ENCODE results near the gene RPS27L. TPM values are rescaled to one million over a fixed set of nuclear protein-coding genes. Genes with fewer than 3 reads are reported as not detected.

The RPS27L gene
- total RNA-seq, 1 experiment from 2014 or later = 77.0 TPM

DNA sequence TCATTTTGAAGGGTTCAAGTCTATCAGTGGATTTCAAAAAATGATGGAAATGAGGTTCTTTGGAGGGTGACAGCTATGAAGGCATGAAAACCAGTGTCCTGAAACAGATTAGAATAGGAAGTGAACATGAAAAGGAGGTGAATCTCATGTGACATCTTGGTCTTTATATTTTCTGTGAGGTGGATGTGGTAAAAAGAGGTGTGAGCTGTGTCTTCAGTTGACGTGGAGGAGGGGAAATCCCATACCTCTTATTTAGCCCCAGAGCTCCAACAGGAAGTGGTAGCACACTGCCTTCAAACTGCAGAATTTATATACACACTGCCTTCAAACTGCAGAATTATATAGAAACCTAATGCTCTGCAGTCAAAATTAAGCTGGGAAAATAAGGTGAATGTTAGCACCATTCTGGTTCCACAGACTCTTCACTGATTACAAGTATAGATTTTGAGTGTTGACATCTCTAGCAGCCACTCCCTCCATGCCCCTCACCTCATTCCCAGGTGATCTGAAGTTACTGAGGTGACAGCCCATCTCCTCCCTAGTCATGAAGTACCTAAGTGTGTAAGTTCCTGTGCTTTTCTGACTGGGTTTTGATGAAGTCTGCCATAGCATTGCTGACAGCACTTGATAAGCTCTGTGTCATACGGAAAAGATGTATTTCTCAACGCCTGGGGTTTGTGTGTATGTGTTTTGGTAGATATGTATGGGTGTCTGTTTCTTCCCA, 34.8 kb upstream of the RPS27L start:
- H3K79me2 ChIP-seq (ENCODE audit: low read depth) = peaks cover 46% of the 10 kb centered on the region
- H3K4me2 ChIP-seq = no peak overlapping the region
- H4K20me1 ChIP-seq (ENCODE audit: insufficient read depth) = no peaks in the 10 kb centered on the region
- no peaks in the 10 kb centered on the region for H3K36me3 ChIP-seq (ENCODE audit: low read depth)
- H3K4me1 ChIP-seq (replicated peaks; ENCODE audit: insufficient read depth) = peaks cover 19% of the 10 kb centered on the region; the same call in 1 of the 2 replicates
- ChIA-PET CTCF (no interaction called here), POLR2A (ENCODE audit: unreplicated experiment) (interaction anchor here (0.6 kb wide), 2 partner anchors 196 to 545 kb away, joined by 3 to 7 read pairs; no protein-coding TSS in a partner anchor)
- no peaks in the 10 kb centered on the region for H3K27me3 ChIP-seq (ENCODE audit: insufficient read depth, low read depth)
- H3K9me3 ChIP-seq (ENCODE audit: insufficient read depth, low read depth) = no peaks in the 10 kb centered on the region
- no peak for DNase-seq
- no peaks in the 10 kb centered on the region for H3F3A ChIP-seq (ENCODE audit: insufficient read depth, low read depth)
- no peak overlapping the region for H3K4me3 ChIP-seq
- intact Hi-C loops (cut with micrococcal nuclease; ENCODE audit: unreplicated experiment) = loop anchor here (2.0 kb wide), 1 partner anchor 35 kb away; the partner anchor contains the start of gene RPS27L
- H2AFZ ChIP-seq = no peak overlapping the region
- H3K27ac ChIP-seq = no peak overlapping the region
- no peaks in the 10 kb centered on the region for H3K9me2 ChIP-seq (ENCODE audit: insufficient read depth)
- TF ChIP-seq, protein P1, sequence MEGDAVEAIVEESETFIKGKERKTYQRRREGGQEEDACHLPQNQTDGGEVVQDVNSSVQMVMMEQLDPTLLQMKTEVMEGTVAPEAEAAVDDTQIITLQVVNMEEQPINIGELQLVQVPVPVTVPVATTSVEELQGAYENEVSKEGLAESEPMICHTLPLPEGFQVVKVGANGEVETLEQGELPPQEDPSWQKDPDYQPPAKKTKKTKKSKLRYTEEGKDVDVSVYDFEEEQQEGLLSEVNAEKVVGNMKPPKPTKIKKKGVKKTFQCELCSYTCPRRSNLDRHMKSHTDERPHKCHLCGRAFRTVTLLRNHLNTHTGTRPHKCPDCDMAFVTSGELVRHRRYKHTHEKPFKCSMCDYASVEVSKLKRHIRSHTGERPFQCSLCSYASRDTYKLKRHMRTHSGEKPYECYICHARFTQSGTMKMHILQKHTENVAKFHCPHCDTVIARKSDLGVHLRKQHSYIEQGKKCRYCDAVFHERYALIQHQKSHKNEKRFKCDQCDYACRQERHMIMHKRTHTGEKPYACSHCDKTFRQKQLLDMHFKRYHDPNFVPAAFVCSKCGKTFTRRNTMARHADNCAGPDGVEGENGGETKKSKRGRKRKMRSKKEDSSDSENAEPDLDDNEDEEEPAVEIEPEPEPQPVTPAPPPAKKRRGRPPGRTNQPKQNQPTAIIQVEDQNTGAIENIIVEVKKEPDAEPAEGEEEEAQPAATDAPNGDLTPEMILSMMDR (conservative IDR thresholded peaks at IDR 0.05) = no peak
- no peak for TF ChIP-seq EZH2 (IDR thresholded peaks at IDR 0.05; ENCODE audit: low read depth)
- BruUV-seq (replicated peaks) = TSS peak; percentile 35

DNA sequence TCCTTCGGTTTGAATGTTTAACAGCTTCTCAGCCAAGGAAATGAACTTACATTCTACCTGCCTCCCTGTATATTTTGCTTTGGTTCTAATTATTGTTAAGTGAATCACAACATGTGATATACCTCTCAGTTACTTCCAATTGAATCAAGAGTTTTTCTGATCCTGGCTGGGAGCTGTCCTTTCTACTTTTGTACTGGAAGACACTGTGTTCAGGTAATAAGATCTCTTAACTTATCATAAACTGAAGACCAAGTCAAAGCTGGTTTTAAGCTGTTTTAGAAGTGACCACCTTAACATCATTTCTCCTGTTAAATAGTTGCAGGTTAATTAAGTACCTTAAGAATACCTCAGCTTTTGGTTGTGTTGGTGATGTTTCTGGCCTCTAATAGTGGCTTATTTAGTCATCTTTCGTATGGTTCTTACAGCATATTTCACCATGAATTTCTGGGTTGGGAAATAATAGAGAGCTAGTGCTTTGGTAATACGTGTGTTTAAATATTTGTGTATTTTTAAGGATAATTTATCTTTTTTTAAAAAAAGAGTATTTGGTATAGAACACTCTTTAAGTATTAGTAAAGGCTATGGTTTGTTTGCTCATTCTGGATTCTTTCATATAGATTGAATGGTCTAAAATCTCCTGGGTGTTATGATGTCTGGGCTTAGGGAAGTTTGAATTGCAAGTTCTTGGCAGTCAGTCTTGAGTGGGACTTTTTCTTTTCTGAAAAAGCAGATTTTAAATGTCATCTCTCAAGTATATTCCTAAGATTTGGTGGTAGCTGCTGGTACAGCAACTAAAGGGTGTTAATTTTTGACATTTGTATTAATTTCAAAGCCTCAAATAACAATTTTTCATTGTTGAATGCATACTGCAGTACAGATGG, 33.7 kb upstream of the RPS27L start:
- H3K4me1 ChIP-seq (replicated peaks; ENCODE audit: insufficient read depth) = peaks cover 28% of the 10 kb centered on the region
- H3K27me3 ChIP-seq (ENCODE audit: insufficient read depth, low read depth) = no peaks in the 10 kb centered on the region
- H3K36me3 ChIP-seq (ENCODE audit: low read depth) = no peaks in the 10 kb centered on the region
- no peak for TF ChIP-seq EZH2 (IDR thresholded peaks at IDR 0.05; ENCODE audit: low read depth)
- TF ChIP-seq, protein P1 (conservative IDR thresholded peaks at IDR 0.05) = no peak
- intact Hi-C loops (cut with micrococcal nuclease; ENCODE audit: unreplicated experiment) = loop anchor here (2.0 kb wide), 1 partner anchor 34 kb away; the partner anchor contains the start of gene RPS27L
- no peaks in the 10 kb centered on the region for H3K9me3 ChIP-seq (ENCODE audit: insufficient read depth, low read depth)
- POLR2A ChIA-PET (ENCODE audit: unreplicated experiment) = interaction anchor here (0.6 kb wide), 1 partner anchor 46 kb away, joined by 5 read pairs; no protein-coding TSS in a partner anchor
- no peaks in the 10 kb centered on the region for H4K20me1 ChIP-seq (ENCODE audit: insufficient read depth)
- peaks cover 46% of the 10 kb centered on the region for H3K79me2 ChIP-seq (ENCODE audit: low read depth)
- no TSS peak for BruUV-seq (replicated peaks)
- no peak overlapping the region for H2AFZ ChIP-seq
- no peaks in the 10 kb centered on the region for H3K9me2 ChIP-seq (ENCODE audit: insufficient read depth)
- CTCF ChIA-PET = no interaction called here
- H3F3A ChIP-seq (ENCODE audit: insufficient read depth, low read depth) = peaks cover 8% of the 10 kb centered on the region; the same call in 1 of the 2 replicates
- H3K27ac ChIP-seq = no peak overlapping the region
- no peak for DNase-seq
- H3K4me3 ChIP-seq = peak overlapping the region; percentile 63
- H3K4me2 ChIP-seq = peak overlapping the region; percentile 77
